Trophoblast cell (in vitro differentiated cells and primary cell): ENCODE results near the gene DNAJB6.

Experiments
- DNase-seq, 2 donors: peaks; one replicate each; pipeline ENCODE4 v3.0.0-alpha.2; 2016
- H2AFZ ChIP-seq: 2 replicates; pipeline ENCODE4 v1.6.1; 2013; ENCODE audit warnings: low read length, moderate library complexity, mild to moderate bottlenecking; ENCODE audit not compliant: insufficient read depth, poor library complexity
- H2AK5ac ChIP-seq: 2 replicates; pipeline ENCODE4 v1.6.1; 2013; ENCODE audit warnings: mild to moderate bottlenecking, low read length
- H2BK120ac ChIP-seq: 2 replicates; pipeline ENCODE4 v1.6.1; 2013; ENCODE audit warnings: low read length, mild to moderate bottlenecking, moderate library complexity; ENCODE audit not compliant: insufficient read depth, poor library complexity
- H2BK12ac ChIP-seq: 2 replicates; pipeline ENCODE4 v1.6.1; 2013; ENCODE audit warnings: mild to moderate bottlenecking, low read length, moderate library complexity
- H2BK5ac ChIP-seq: 2 replicates; pipeline ENCODE4 v1.6.1; 2013; ENCODE audit warnings: low read length, low read depth, moderate library complexity, mild to moderate bottlenecking; ENCODE audit not compliant: poor library complexity
- H3K14ac ChIP-seq: 2 replicates; pipeline ENCODE4 v1.6.1; 2013; ENCODE audit warnings: mild to moderate bottlenecking, low read length
- H3K18ac ChIP-seq: 2 replicates; pipeline ENCODE4 v1.6.1; 2013; ENCODE audit warnings: mild to moderate bottlenecking, low read length
- H3K23ac ChIP-seq: 2 replicates; pipeline ENCODE4 v1.6.1; 2013; ENCODE audit warnings: low read length
- H3K27ac ChIP-seq: 2 replicates; pipeline ENCODE4 v1.5.1; 2013; ENCODE audit warnings: low read depth, mild to moderate bottlenecking, inconsistent platforms, low read length, moderate library complexity
- H3K27me3 ChIP-seq: 2 replicates; pipeline ENCODE4 v1.6.1; 2013; ENCODE audit warnings: inconsistent platforms, mild to moderate bottlenecking, low read length, moderate library complexity; ENCODE audit not compliant: insufficient read depth
- H3K36me3 ChIP-seq, 2 experiments: 1 replicate in 1 of 2; 2 replicates in 1 of 2; pipeline ENCODE4 v1.6.1; 2013; ENCODE audit warnings: low read length in 2 of 2, mild to moderate bottlenecking in 2 of 2, moderate library complexity in 1 of 2; ENCODE audit not compliant: insufficient read depth in 2 of 2, control insufficient read depth in 1 of 2
- H3K4ac ChIP-seq: 2 replicates; pipeline ENCODE4 v1.6.1; 2013; ENCODE audit warnings: low read depth, mild to moderate bottlenecking, low read length, moderate library complexity
- H3K4me1 ChIP-seq, 2 experiments: 1 replicate in 1 of 2; 2 replicates in 1 of 2; pipeline ENCODE4 v1.6.1; 2013; ENCODE audit warnings: low read length in 2 of 2, mild to moderate bottlenecking in 2 of 2, moderate library complexity in 1 of 2; ENCODE audit not compliant: insufficient read depth in 2 of 2, control insufficient read depth in 1 of 2
- H3K4me2 ChIP-seq: 2 replicates; pipeline ENCODE4 v1.6.1; 2013; ENCODE audit warnings: inconsistent platforms, mild to moderate bottlenecking, low read length, moderate library complexity
- H3K4me3 ChIP-seq: 2 replicates; pipeline ENCODE4 v1.5.1; 2013; ENCODE audit warnings: mild to moderate bottlenecking, low read depth, low read length, inconsistent platforms
- H3K79me1 ChIP-seq: one replicate; pipeline ENCODE4 v1.6.1; 2013; ENCODE audit warnings: low read length
- H3K79me2 ChIP-seq: 2 replicates; pipeline ENCODE4 v1.6.1; 2013; ENCODE audit warnings: low read length, mild to moderate bottlenecking; ENCODE audit not compliant: control insufficient read depth, insufficient read depth, poor library complexity
- H3K9ac ChIP-seq: 2 replicates; pipeline ENCODE4 v1.6.1; 2013; ENCODE audit warnings: mild to moderate bottlenecking, low read length
- H3K9me3 ChIP-seq: 2 replicates; pipeline ENCODE4 v1.6.1; 2013; ENCODE audit warnings: low read depth, mild to moderate bottlenecking, control low read depth, inconsistent platforms, low read length; ENCODE audit not compliant: insufficient read depth
- H4K12ac ChIP-seq: 2 replicates; pipeline ENCODE4 v1.6.1; 2013; ENCODE audit warnings: low read depth, mild to moderate bottlenecking, low read length, moderate library complexity
- H4K8ac ChIP-seq: 2 replicates; pipeline ENCODE4 v1.6.1; 2013; ENCODE audit warnings: low read depth, mild to moderate bottlenecking, low read length, moderate library complexity
- H4K91ac ChIP-seq: one replicate; pipeline ENCODE4 v1.6.1; 2013; ENCODE audit warnings: low read depth, mild to moderate bottlenecking, low read length, moderate library complexity
- WGBS: extraction: QIAGEN DNeasy Blood & Tissue Kit; methylation state at CpG from one replicate; pipeline ENCODE4 v1.1.7; 2013; ENCODE audit warnings: missing lambda C conversion rate; ENCODE audit not compliant: insufficient read length, insufficient coverage; ENCODE audit errors: extremely low coverage; 5-methylcytosine and 5-hydroxymethylcytosine counted together

Gene DNAJB6

GRCh38 chr7:157313645-157314044 is 23.2 kb upstream of the DNAJB6 start:
- no peak overlapping the region for H3K23ac ChIP-seq
- no CpG with 5 or more reads among the region's 15 CpGs for WGBS

GRCh38 chr7:157318015-157318706 is 18.6 kb upstream of the DNAJB6 start:
- H3K27ac ChIP-seq: no peak overlapping the region
- H3K27me3 ChIP-seq: no peaks in the 10 kb centered on the region
- no peak overlapping the region for H3K18ac ChIP-seq
- H3K4me1 ChIP-seq: no peaks in the 10 kb centered on the region
- no peaks in the 10 kb centered on the region for H3K79me1 ChIP-seq
- H3K36me3 ChIP-seq: no peaks in the 10 kb centered on the region
- no peaks in the 10 kb centered on the region for H3K9me3 ChIP-seq
- H3K14ac ChIP-seq: no peak overlapping the region
- no peak overlapping the region for H4K8ac ChIP-seq
- DNase-seq: peak; percentile 50 to 58
- H4K12ac ChIP-seq: no peak overlapping the region
- H3K4ac ChIP-seq: no peak overlapping the region
- WGBS: no CpG with 5 or more reads among the region's 14 CpGs
- no peak overlapping the region for H3K4me3 ChIP-seq
- no peak overlapping the region for H2AFZ ChIP-seq
- no peak overlapping the region for H2BK120ac ChIP-seq
- no peak overlapping the region for H3K9ac ChIP-seq
- H4K91ac ChIP-seq: no peak overlapping the region
- H2AK5ac ChIP-seq: no peak overlapping the region
- no peak overlapping the region for H2BK12ac ChIP-seq
- no peak overlapping the region for H2BK5ac ChIP-seq
- H3K79me2 ChIP-seq: no peaks in the 10 kb centered on the region
- no peak overlapping the region for H3K4me2 ChIP-seq
- H3K23ac ChIP-seq: no peak overlapping the region

More at GRCh38 chr7:157313645-157314044, 23.2 kb upstream of the DNAJB6 start:
- Histone ChIP-seq H2AFZ (no peak overlapping the region), H3K27me3 (no peaks in the 10 kb centered on the region), H3K4ac (no peak overlapping the region), H2BK120ac (no peak overlapping the region), H3K18ac (no peak overlapping the region), H3K36me3 (no peaks in the 10 kb centered on the region), H3K4me3 (no peak overlapping the region), H2BK5ac (no peak overlapping the region), H4K91ac (no peak overlapping the region), H3K14ac (no peak overlapping the region), H2BK12ac (no peak overlapping the region), H3K4me2 (no peak overlapping the region), H3K9ac (no peak overlapping the region), H3K4me1 (peaks cover 9 to 16% of the 10 kb centered on the region in 2 experiments), H2AK5ac (no peak overlapping the region), H3K79me1 (peaks cover 9% of the 10 kb centered on the region), H3K9me3 (no peaks in the 10 kb centered on the region), H4K12ac (no peak overlapping the region), H3K27ac (no peak overlapping the region), H3K79me2 (no peaks in the 10 kb centered on the region), H4K8ac (no peak overlapping the region)
- peak in 1 of 2 donors; percentile 55 for DNase-seq

- no peak overlapping the region for H4K91ac ChIP-seq
- H3K14ac ChIP-seq: no peak overlapping the region
- no peaks in the 10 kb centered on the region for H3K4me1 ChIP-seq
- no peak overlapping the region for H2BK12ac ChIP-seq
- no peak overlapping the region for H3K4me3 ChIP-seq
- H3K4ac ChIP-seq: no peak overlapping the region
- H3K79me1 ChIP-seq: no peaks in the 10 kb centered on the region
- no peak overlapping the region for H3K27ac ChIP-seq
- no peak overlapping the region for H3K18ac ChIP-seq
- no peak overlapping the region for H2AFZ ChIP-seq
- no peak overlapping the region for H4K8ac ChIP-seq
- no peaks in the 10 kb centered on the region for H3K79me2 ChIP-seq
- no peak for DNase-seq
- WGBS: no CpG with 5 or more reads among the region's 4 CpGs
- H3K23ac ChIP-seq: no peak overlapping the region
- no peak overlapping the region for H2BK5ac ChIP-seq
- no peak overlapping the region for H2BK120ac ChIP-seq
- H3K36me3 ChIP-seq: no peaks in the 10 kb centered on the region
- no peaks in the 10 kb centered on the region for H3K27me3 ChIP-seq
- no peak overlapping the region for H4K12ac ChIP-seq
- no peak overlapping the region for H2AK5ac ChIP-seq
- no peak overlapping the region for H3K9ac ChIP-seq
- H3K4me2 ChIP-seq: no peak overlapping the region
- no peaks in the 10 kb centered on the region for H3K9me3 ChIP-seq
Measured at GRCh38 chr7:157320608-157320980, 16.2 kb upstream of the DNAJB6 start.

- H3K14ac ChIP-seq: no peak overlapping the region
- no peaks in the 10 kb centered on the region for H3K79me1 ChIP-seq
- H2BK12ac ChIP-seq: no peak overlapping the region
- H2BK5ac ChIP-seq: no peak overlapping the region
- H4K8ac ChIP-seq: no peak overlapping the region
- no peak overlapping the region for H3K4me3 ChIP-seq
- no peaks in the 10 kb centered on the region for H3K79me2 ChIP-seq
- no peaks in the 10 kb centered on the region for H3K27me3 ChIP-seq
- no peak overlapping the region for H2AK5ac ChIP-seq
- no peak overlapping the region for H4K12ac ChIP-seq
- no peak overlapping the region for H2AFZ ChIP-seq
- H3K23ac ChIP-seq: no peak overlapping the region
- no peaks in the 10 kb centered on the region for H3K9me3 ChIP-seq
- no peak overlapping the region for H3K4me2 ChIP-seq
- no peaks in the 10 kb centered on the region for H3K4me1 ChIP-seq
- no peak overlapping the region for H3K4ac ChIP-seq
- no peak overlapping the region for H3K9ac ChIP-seq
- no peaks in the 10 kb centered on the region for H3K36me3 ChIP-seq
- no peak overlapping the region for H4K91ac ChIP-seq
- no peak overlapping the region for H3K27ac ChIP-seq
- H3K18ac ChIP-seq: no peak overlapping the region
- no CpG with 5 or more reads among the region's 4 CpGs for WGBS
- H2BK120ac ChIP-seq: no peak overlapping the region
- no peak for DNase-seq
Measured at GRCh38 chr7:157323401-157323800, 13.4 kb upstream of the DNAJB6 start.
